Tongue (tissue), 2 donors: ENCODE results near the gene RASAL3. TPM values are rescaled to one million over a fixed set of nuclear protein-coding genes. Genes with fewer than 3 reads are reported as not detected.

Experiments
- DNase-seq: peaks from one replicate; pipeline ENCODE4 v3.0.0-alpha.2; 2015
- total RNA-seq: library from RNA; depleted of rRNA; stranded (reverse); fragments of >200 nt; gene quantifications from one replicate; pipeline ENCODE4 v1.2.3, GENCODE V29; 2014

The RASAL3 gene
- total RNA-seq, 1 donor from 2014 or later, result 0.51 TPM

DNA sequence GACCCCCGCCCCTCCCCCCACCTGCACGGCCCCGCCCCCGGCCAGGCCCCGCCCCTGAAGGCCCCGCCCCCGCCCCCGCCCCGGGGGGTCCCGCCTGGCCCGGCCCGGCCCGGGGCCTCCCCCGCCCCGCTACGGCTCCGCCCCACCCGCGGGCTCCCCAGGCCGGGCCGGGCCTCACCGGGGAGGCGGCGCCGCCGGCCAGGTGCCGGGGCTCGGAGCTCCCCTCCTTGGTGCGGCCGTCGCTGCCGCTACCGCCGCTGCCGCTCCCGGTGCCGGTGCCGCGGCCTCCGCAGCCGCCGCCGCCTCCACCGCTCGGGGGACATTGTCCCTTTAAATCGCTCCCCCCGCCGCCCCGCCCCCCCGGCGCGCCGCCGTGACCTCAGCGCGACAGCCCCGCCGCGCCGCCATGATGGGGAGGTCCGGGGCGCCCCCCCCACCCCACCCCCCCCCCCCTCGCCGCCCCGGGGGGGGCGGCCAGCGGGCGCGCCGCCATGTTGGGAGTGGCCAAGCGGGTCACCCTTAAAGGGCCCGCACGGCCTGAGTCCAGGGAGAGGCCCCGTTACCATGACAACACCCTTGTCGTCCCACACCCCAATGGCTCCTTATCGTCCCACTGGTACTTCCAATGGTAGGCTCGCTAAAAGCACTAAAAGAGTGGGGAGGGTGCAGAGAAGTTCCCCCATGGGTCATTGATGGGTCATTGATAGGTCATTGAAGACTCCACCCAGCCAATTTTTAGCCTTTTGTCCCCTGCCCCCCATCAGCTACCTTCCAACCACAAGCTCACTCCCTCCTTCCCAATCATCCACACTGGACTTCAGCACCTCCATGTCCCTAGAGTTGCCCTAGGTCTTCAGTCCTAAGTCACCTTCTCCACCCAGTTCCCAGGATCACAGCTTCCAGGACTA, 14.5 kb downstream of the RASAL3 start, which contains the start of gene WIZ:
WIZ (minus strand) TSS at position 337 of the 908 bp plus-strand sequence. CDS start 1,649 bp downstream, outside the sequence.
- peak; percentile 85 for DNase-seq

DNA sequence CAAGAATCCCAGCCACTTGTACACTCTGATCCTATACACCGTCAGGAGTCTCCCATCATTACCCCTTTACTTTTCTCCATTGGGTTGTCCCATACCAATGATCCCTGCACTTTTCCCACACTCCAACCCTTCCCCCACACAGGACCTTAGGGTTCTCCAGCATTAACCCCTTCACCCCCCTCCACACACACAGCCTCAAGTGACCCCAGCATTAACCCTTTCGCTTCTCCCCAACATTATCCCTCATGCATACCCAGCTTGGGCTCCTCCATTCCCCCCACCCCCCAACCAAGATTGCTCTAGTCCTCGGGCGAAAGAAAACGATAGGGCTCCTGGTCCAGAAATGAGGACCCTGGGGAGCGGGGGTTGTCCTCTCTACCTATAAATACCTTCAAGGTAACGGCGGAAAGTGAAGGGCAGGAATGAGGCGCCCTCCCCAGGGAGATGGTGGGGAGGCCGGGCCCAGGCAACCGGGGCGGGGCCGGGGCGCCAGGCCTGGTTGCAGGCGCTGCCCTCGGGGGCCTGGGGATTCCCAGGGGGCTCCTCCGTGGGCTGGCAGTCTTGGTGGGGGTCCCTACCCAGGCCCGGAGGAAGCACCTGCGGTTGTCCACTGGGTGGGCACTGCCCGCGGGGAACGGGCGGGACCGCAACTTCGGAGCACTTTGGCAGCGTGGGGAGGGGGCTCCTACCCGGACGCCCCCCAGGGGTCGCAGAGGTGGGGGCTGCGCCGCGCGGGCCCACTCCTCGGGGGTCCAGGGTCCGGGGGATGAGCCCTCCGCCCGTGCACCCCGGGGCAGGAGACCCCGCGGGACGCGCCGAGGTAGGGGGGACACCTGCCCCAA, 15.3 kb downstream of the RASAL3 start:
- no peak for DNase-seq

- DNase-seq, result no peak
These were observed 16.1 kb downstream of the RASAL3 start for GRCh38 chr19:15448044-15448777.

DNA sequence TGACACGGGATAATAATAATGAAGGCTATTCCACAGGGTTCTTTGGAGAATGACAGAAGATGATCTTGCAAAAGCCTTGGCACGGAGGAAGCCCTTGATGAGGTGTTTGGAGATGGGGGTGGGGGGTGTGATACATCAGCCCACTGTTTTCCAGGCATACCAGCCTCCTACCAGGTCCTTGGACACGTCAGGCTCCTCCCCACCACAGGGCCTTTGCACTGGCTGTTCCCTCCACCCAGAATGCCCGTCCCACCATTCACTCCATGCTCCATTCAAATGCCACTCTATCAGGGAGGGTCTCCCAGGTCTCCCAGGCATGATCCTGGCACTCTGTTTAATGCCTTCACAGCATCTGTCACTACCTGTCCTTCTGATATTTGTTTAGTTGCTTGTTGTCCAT, 17.3 kb downstream of the RASAL3 start:
- no peak for DNase-seq

- no peak for DNase-seq
These were observed 18.5 kb downstream of the RASAL3 start for GRCh38 chr19:15445807-15446376.

DNA sequence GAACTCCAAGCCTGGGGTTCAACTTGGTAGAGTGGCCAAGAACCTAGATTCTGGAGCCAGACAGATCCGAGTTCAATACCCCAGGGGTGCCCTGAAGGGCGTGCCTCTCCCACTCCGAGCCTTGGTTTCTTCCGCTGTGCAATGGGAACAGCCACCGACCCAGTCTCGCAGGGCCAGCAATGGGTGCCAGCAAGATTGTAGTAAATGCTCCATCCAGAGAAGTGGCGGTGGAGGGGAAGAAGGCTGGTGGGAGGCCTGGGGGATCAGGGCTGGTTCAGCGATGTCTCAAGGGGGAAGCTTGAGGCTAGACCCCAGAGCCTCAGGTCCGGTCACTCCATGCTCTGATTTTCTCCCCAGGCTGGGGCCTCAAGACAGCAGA, 19.1 kb downstream of the RASAL3 start:
- no peak for DNase-seq

GRCh38 chr19:15444505-15445226, 19.7 kb downstream of the RASAL3 start:
- DNase-seq, result no peak

- DNase-seq, result peak; percentile 49
These were observed 20.5 kb downstream of the RASAL3 start for GRCh38 chr19:15443838-15444237.

DNA sequence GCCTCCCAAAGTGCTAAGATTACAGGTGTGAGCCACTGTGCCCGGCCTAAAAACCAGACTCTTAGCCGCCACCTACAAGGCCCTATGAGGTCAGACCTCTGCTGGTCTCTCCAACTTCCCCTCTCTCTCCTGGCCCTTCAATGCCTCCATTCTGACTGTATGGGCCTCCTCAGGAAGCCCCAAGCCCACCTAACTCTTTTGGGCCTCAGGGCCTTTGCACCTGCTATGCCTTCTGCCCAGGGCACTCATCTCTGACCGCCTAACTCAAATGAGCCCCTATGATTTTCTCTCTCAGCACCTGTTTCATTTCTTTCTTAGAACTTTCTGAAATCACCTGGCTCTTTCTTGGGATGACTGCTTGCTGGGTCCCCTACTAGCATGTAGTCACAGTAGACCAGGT, 21.0 kb downstream of the RASAL3 start:
- DNase-seq, result no peak

GRCh38 chr19:15442142-15442920, 22.0 kb downstream of the RASAL3 start:
- no peak for DNase-seq

DNA sequence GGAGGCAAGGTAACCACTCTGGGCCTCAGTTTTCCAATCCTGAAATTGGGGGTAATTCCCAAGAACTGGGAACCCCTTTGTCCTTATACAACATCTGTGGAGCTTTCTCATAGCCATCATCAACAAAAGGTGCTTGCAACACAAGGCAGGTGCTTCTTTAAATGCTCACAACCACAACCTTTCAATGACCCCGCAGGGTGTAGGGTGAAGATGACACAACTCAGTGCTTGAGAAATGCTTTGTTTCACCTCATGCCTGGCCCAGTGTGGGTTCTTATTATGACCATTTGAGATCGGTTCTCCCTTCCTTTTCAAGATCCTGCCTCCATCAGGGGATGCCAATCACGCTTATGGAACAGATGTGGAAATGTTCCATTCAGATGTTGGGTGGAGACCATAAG, 23.0 kb downstream of the RASAL3 start:
- no peak for DNase-seq

DNA sequence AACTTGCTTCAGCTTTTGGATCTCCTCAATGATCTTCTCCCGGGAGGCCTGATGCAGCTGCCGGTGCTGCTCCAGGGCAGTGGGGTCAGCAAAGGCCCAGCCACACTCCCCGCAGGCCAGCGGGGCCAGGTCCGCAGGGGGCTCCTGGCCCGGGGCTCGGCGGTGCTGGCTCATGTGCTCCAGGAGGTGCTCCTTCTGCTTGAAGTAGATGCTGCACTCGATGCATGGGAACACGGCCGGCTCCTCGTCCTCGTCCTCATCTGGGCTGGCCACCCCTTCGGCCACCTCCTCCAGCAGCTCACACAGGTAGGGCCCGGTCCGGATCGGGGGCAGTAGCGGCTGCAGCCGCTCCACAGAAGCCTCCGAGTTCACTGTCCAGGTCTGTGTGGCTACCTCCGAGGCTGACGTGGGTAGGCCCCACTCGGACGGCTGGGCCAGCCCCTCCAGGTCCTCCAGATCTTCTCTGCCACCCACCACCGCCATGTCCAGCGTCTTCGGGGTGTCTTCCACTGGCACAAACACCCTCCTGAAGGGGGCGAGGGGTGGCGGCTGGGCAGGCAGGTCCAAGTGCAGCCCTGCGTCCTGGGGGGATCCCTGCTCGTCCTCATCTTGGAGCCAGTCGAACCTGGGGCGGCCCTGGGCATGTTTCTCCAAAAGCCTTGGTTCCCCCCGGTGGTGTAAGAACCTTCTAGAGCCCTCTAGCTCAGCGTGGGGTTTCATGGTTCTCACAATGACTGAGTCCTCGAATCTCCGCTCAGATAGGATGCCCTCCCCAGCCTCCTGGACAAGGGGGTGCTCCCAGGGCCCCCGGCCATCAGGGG, 24.3 kb downstream of the RASAL3 start:
- no peak for DNase-seq

- DNase-seq, result peak; percentile 46
These were observed 25.1 kb downstream of the RASAL3 start for GRCh38 chr19:15439078-15439799.

DNA sequence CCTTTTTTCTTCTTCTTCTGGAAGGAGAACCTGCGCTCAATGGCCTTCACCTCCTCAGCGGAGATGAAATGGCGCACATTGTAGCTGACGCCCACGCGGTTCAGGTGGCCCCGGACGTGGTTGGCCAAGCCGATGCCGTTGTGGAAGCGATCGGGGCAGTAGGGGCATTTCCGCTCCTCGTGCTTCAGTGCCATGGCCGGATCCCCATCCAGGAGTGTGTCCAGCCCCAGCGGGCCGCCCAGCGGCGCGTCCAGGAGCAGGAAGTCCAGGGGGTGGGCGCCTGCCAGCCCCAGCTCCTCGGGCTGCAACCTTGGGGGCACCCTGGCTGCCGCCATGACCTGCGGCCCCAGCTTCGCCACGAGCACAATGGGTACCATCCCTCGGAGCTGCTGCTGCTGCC, 25.8 kb downstream of the RASAL3 start:
- DNase-seq, result no peak

DNA sequence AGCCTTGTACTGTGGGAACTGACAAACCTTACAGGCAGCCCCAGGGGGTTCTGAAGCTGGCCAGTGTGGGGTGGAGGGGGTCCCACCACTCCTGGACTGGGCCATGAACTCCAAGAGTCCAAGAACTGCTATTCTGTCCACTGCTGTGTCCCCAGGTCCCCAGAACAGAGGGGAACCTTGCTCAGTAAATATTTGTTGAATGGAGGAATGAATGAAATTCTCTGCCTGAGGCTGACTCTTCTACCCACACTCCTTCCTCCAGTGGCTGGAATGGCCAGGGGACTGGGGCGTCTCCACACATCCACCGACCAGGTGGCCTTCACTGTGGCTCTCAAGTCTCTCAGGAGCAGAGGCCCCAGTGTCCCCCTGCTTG, 26.2 kb downstream of the RASAL3 start:
- DNase-seq, result no peak

DNA sequence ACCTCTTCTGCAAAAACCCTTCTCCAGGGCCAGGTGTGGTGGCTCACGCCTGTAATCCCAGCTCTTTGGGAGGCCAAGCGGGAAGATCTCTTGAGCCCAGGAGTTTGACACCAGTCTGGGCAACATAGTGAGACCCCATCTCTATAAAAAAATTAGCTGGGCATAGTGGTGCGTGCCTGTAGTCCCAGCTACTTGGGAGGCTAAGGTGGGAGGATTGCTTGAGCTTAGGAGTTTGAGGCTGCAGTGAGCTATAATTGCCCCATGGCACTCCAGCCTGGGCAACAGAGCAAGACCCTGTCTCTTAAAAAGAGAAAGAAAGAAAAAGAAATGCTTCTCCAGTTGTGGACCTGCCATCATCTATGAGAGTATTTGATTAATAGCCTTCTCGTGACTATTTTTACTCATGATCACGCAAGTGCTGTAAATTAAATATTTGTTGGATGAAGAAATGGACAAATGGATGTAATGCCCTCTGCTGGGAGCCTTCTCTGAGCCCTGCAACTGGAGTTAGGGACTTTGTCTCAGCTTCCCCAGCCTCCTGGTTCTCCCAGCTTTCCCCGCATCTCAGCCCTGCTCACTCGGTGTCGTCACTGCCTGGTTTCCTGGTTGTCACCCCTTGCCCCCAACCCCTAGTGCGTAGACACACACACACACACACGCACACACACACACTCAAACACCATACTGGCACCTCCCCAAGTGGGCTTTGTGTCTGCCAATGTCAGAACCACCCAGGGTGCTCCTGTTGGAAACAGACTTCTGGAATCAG, 26.8 kb downstream of the RASAL3 start:
- DNase-seq, result no peak

DNA sequence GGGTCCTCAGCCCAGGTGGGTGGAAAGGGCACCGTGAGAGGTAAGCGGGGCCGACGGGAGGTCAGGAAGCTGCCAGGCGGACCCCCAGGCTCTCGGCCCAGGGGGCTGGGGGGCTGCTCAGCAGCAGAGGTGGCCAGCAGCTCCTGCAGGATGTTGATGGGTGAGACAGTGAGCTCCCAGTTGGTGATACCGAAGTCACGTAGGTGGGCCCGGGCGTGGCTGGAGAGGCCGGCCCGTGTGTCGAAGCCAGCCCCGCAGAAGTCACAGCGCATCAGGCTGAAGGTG, 27.6 kb downstream of the RASAL3 start:
- DNase-seq, result no peak

- no peak for DNase-seq
These were observed 28.1 kb downstream of the RASAL3 start for GRCh38 chr19:15436012-15436825.
